ENCODE results near the gene PDGFB. TPM values are rescaled to one million over a fixed set of nuclear protein-coding genes. Genes with fewer than 3 reads are reported as not detected.

PDGFB gene
- total RNA-seq, 1 experiment from 2014 or later = 13.1 TPM

GRCh38 chr22:39220890-39221850 is 23.6 kb downstream of the PDGFB start:
- H3K4me2 ChIP-seq (ENCODE audit: low read length) = no peak overlapping the region
- ChIA-PET POLR2A (interaction anchor here (1.0 kb wide), 1 partner anchor 18 kb away, joined by 4 read pairs; no protein-coding TSS in a partner anchor), RAD21 (ENCODE audit: low non-redundant PET in 1 of 2, low total read pairs in 2 of 2, uncharacterized antibody in 2 of 2, unreplicated experiment in 2 of 2) (no interaction called here), CTCF (interaction anchor here (0.6 kb wide), 1 partner anchor 424 kb away, joined by 4 read pairs; no protein-coding TSS in a partner anchor)
- H3K9me2 ChIP-seq (ENCODE audit: insufficient read depth) = no peaks in the 10 kb centered on the region
- H3K9ac ChIP-seq (ENCODE audit: low read length) = no peak overlapping the region
- no peak for TF ChIP-seq SIN3A (IDR thresholded peaks at IDR 0.05; ENCODE audit: low read depth)
- TF ChIP-seq EZH2 (IDR thresholded peaks at IDR 0.05) = no peak
- TF ChIP-seq, protein P1, sequence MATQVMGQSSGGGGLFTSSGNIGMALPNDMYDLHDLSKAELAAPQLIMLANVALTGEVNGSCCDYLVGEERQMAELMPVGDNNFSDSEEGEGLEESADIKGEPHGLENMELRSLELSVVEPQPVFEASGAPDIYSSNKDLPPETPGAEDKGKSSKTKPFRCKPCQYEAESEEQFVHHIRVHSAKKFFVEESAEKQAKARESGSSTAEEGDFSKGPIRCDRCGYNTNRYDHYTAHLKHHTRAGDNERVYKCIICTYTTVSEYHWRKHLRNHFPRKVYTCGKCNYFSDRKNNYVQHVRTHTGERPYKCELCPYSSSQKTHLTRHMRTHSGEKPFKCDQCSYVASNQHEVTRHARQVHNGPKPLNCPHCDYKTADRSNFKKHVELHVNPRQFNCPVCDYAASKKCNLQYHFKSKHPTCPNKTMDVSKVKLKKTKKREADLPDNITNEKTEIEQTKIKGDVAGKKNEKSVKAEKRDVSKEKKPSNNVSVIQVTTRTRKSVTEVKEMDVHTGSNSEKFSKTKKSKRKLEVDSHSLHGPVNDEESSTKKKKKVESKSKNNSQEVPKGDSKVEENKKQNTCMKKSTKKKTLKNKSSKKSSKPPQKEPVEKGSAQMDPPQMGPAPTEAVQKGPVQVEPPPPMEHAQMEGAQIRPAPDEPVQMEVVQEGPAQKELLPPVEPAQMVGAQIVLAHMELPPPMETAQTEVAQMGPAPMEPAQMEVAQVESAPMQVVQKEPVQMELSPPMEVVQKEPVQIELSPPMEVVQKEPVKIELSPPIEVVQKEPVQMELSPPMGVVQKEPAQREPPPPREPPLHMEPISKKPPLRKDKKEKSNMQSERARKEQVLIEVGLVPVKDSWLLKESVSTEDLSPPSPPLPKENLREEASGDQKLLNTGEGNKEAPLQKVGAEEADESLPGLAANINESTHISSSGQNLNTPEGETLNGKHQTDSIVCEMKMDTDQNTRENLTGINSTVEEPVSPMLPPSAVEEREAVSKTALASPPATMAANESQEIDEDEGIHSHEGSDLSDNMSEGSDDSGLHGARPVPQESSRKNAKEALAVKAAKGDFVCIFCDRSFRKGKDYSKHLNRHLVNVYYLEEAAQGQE (IDR thresholded peaks at IDR 0.05; ENCODE audit: low read depth) = no peak
- no peak for TF ChIP-seq CBX3 (IDR thresholded peaks at IDR 0.05; ENCODE audit: low read depth)
- no peak for TF ChIP-seq ELF1 (IDR thresholded peaks at IDR 0.05; ENCODE audit: borderline replicate concordance, low read depth)
- no peak for TF ChIP-seq ZBTB33 (IDR thresholded peaks at IDR 0.05; ENCODE audit: extremely low read depth, insufficient replicate concordance, low read length)
- no peak overlapping the region for H2AFZ ChIP-seq (ENCODE audit: low read depth, low read length, poor library complexity, severe bottlenecking)
- intact Hi-C loops (cut with micrococcal nuclease) = no loop called here
- no peaks in the 10 kb centered on the region for H3K79me2 ChIP-seq (ENCODE audit: insufficient read depth, low read length)
- ATAC-seq (no peak), DNase-seq (ENCODE audit: low read depth, low spot score) (no peak)
- peaks cover 3 to 8% of the 10 kb centered on the region in 2 experiments; a peak in 3 of 4 replicates for H3K4me1 ChIP-seq (ENCODE audit: control insufficient read depth in 1 of 2, insufficient read depth in 2 of 2, low read length in 2 of 2)
- no peaks in the 10 kb centered on the region for H3K9me3 ChIP-seq (ENCODE audit: control insufficient read depth in 1 of 2, insufficient read depth in 1 of 2, low read depth in 1 of 2, low read length in 2 of 2)
- H3K27me3 ChIP-seq (ENCODE audit: insufficient read depth, low read length) = no peaks in the 10 kb centered on the region
- H3K27ac ChIP-seq (ENCODE audit: low read depth, low read length) = no peak overlapping the region
- no peaks in the 10 kb centered on the region for H4K20me1 ChIP-seq (ENCODE audit: insufficient read depth)
- H3K4me3 ChIP-seq (replicated peaks in 1 of 2; ENCODE audit: low read depth in 1 of 2, low read length in 2 of 2) = no peak overlapping the region
- no TSS peak for BruUV-seq (replicated peaks)
- H3K36me3 ChIP-seq (ENCODE audit: control insufficient read depth in 1 of 2, insufficient read depth in 2 of 2, low read length in 2 of 2) = peaks cover 2 to 13% of the 10 kb centered on the region in 2 experiments; a peak in 1 of 4 replicates

Measured in HCT116 (cell line).